Stimulated activated CD4-positive, alpha-beta T cell treated with anti-CD3 and anti-CD28 coated beads, Interleukin-1b, Interleukin-23, amount 100 ng/mL, for 24 hours (primary cell): ENCODE measurements around the gene DLEC1.
"Not testable (repeated sequence)": the region's sequence is repeated elsewhere in the genome, so short reads cannot be mapped to it uniquely, and the experiment has no call there.

Experiments
- DNase-seq, 4 experiments: peaks; one replicate each; pipeline ENCODE4 v3.0.0-alpha.2; 2020; ENCODE audit warnings: low read depth in 4 of 4, low spot score in 1 of 4

The DLEC1 gene

DNA sequence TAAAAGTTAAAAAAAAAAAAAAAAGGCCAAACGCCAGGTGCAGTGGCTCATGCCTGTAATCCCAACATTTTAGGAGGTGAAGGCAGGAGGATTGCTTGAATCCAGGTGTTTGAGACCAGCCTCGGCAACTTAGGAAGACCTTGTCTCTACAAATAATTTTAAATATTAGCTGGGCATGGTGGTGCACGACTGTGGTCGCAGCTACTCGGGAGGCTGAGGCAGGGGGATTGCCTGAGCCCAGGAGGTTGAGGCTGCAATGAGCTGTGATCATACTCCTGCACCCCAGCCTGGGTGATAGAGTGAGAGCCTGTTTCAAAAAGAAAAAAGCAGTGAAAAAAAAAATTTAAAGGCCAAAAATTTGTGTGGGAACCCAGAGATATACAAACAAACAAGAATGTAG, 2.7 kb upstream of the DLEC1 start:
- DNase-seq = no peak

- DNase-seq = no peak
These were observed 2.1 kb upstream of the DLEC1 start for GRCh38 chr3:38036906-38037305.

DNA sequence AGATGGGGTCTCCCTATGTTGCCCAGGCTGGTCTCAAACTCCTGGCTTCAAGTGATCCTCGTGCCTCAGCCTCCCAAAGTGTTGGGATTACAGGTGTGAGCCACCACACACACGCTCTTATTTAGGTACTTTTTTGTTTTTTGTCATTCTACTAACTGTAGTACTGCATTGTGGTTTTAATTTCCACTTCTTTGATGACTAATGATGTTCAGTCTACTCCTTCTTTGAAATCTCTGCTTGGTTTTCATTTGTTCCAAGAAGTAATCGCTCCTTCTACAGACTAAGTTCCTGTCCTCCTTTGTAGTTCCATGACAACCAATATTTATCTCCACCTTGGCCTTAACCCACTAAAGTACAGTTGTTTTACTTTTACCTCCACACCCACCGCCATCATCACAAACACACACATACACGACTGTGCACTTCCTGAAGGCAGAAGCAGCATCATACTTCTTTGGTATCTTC, 529 bp upstream of the DLEC1 start:
- DNase-seq = no peak

GRCh38 chr3:38039899-38040261, 872 bp downstream of the DLEC1 start:
- DNase-seq = no peak

GRCh38 chr3:38040401-38040800, 1.4 kb downstream of the DLEC1 start:
- DNase-seq = no peak

GRCh38 chr3:38043486-38043885, 4.5 kb downstream of the DLEC1 start:
- DNase-seq = no peak

- no peak for DNase-seq
These were observed 7.0 kb downstream of the DLEC1 start for GRCh38 chr3:38046027-38046426.

DNA sequence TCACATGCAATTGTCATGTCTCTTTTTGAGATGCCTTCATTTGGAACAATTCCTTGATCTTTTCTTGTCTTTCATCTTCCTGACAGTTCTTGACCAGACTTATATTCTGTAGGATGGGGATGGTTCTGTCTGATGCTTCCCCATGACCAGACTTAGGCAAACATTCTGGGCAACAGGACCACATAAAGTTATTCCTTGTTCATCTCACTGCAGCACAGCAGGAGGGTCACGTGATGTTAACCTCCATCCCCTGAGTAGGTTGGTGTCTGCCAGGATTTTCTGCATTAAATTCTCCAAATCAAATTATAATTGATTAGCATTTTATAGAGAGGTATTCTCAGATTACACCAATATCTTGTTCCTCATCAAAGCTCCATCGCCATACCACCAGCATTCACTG, 7.8 kb downstream of the DLEC1 start:
- no peak for DNase-seq

- DNase-seq = no peak
These were observed 8.9 kb downstream of the DLEC1 start for GRCh38 chr3:38047896-38048295.

GRCh38 chr3:38049358-38050126, 10.5 kb downstream of the DLEC1 start:
- DNase-seq = no peak

- DNase-seq = no peak
These were observed 12.1 kb downstream of the DLEC1 start for GRCh38 chr3:38051131-38051530.

GRCh38 chr3:38053286-38053685, 14.3 kb downstream of the DLEC1 start:
- DNase-seq = not testable (repeated sequence)

- not testable (repeated sequence) for DNase-seq
These were observed 14.9 kb downstream of the DLEC1 start for GRCh38 chr3:38053813-38054498.

DNA sequence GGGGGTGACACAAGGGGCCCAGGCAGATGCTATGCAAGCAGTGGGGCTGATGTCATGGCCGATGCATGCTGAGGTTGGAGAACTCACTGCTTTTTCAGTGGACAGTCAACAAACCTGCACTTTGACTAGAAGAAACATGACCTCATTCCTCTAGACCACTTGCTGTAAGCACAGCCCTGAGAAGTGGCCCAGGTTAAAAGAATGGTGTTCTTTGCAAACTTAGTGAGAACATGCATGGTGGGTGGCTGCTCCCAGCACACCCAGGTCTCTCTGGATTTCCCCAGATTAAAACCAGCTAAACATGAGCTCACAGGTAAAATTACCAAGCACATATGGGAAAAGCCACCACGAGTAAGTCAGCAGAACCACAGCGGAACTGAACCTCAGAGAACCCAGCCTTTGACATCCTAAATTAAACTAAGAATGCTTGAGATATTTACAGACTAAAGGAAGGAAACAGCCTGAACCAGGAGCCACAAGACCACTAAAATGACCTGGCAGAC, 15.5 kb downstream of the DLEC1 start:
- no peak for DNase-seq

GRCh38 chr3:38059148-38059547, 20.1 kb downstream of the DLEC1 start:
- DNase-seq = no peak

DNA sequence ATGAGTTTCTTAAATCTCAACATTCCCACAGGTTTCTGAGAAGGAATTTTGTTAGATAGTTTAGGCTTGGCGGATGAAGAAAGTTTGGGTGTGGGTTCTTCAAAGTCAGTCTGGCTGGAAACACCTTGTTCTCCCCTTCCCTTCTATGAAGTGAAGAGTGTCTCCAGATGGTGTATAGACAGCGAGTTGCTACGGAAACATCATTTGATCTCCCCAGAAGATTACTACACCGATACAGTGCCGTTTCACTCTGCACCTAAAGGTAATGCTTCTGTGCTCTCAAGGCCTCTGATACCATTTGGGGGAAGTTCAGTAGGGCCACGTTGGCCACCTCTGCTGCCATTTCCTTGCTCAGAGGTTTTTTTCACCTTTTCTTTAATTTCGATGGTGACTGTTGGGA, 20.6 kb downstream of the DLEC1 start:
- no peak for DNase-seq

DNA sequence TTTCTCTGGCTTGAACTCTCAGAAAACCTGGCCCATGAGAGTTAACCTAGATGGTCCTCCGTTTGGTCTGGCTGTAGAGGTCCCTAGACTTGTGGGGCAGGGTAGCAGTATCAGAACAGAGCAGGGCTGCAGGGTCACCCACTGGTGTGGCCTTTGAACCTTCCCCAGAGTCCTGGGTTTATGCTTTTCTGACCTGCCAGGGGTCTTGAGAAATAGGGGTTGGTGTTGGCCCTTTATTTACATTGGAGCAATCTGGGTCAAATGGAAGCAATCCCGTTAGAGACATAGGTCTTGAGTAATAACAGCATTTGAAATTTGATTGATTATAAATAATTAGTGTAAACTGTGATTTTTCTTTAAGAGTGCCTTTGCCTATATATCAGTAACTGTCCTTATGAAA, 23.8 kb downstream of the DLEC1 start:
- no peak for DNase-seq

DNA sequence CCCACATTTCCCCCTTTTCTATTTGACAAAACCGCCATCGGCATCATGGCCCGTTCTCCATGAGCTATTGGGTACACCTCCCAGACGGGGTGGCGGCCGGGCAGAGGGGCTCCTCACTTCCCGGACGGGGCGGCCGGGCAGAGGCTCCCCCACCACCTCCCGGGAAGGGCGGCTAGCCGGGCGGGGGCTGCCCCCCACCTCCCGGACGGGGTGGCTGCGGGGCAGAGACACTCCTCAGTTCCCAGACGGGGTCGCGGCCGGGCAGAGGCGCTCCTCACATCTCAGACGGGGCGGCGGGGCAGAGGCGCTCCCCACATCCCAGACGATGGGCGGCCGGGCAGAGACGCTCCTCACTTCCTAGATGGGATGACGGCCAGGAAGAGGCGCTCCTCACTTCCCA, 25.4 kb downstream of the DLEC1 start:
- DNase-seq = not testable (repeated sequence)

DNA sequence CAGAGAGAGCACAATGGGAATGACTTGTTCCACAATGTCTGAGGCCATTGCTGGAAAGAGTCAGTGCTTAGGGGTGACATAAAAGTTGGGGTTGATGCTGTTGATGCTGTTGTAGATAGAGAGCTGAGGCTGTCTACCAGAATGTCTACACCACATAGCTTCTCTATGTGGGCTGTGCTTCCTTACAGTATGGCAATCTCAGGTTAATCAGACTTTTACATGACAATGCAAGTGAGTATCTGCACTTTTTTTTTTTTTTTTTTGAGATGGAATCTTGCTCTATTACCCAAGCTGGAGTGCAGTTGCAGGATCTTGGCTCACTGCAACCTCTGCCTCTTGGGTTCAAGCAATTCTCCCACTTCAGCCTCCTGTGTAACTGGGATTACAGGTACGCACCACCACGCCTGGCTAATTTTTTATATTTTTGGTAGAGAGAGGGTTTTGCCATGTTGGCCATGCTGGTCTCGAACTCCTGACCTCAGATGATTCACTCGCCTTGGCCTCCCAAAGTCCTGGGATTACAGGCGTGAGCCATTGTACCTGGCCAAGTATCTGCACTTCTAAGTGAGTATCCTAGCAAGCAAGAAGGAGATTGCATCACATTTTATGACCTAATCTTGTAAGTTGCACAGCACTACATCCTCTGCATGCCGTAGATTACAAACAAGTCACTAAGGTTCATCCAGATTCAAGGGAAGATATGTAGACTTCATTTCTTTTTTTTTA, 28.7 kb downstream of the DLEC1 start:
- DNase-seq = no peak

GRCh38 chr3:38070013-38070412, 31.0 kb downstream of the DLEC1 start:
- no peak for DNase-seq

GRCh38 chr3:38077073-38077472, 38.1 kb downstream of the DLEC1 start:
- not testable (repeated sequence) for DNase-seq

DNA sequence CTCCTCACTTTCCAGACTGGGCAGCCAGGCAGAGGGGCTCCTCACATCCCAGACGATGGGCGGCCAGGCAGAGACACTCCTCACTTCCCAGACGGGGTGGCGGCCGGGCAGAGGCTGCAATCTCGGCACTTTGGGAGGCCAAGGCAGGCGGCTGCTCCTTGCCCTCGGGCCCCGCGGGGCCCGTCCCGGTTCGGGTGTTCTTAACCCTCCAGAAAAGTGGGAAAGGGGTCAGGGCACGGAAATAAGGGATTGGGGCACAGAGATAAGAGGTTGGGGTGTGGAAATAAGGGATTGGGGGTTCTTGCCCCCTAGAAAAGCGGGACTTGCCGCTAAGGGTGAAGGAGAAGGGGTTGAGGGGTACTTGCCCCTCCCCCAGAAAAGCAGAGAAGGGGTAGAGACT, 43.3 kb downstream of the DLEC1 start:
- not testable (repeated sequence) for DNase-seq
